NB4 (cell line): ENCODE measurements around the gene AACS.

Source experiments
- CTCF ChIP-seq: IDR thresholded peaks from one replicate; pipeline ENCODE4 v1.5.1; 2012; ENCODE audit warnings: low read depth, low read length
- MAX ChIP-seq: IDR thresholded peaks from 2 replicates; pipeline ENCODE4 v1.6.1; 2011; ENCODE audit warnings: low read depth, low read length
- MYC ChIP-seq: IDR thresholded peaks from 2 replicates; pipeline ENCODE4 v1.6.1; 2011; ENCODE audit warnings: low read depth, low read length
- POLR2A ChIP-seq: IDR thresholded peaks from 2 replicates; pipeline ENCODE4 v1.6.1; 2011; ENCODE audit warnings: mild to moderate bottlenecking; ENCODE audit not compliant: insufficient read length; ENCODE audit errors: extremely low read depth

GRCh38 chr12:125125271-125125670 is 60.0 kb downstream of the AACS start:
- TF ChIP-seq CTCF (no peak), POLR2A (no peak), MAX (no peak), MYC (no peak)
